Endometrial microvascular endothelial cells (primary cell): ENCODE measurements around the gene ZNF493. TPM values are rescaled to one million over a fixed set of nuclear protein-coding genes. Genes with fewer than 3 reads are reported as not detected.

Experiments
- in situ Hi-C: cut with HindIII; loops from 2 replicates; pipeline ENCODE4 v1.10.0; 2017; ENCODE audit warnings: low sequenced_read_pairs, low pct_unique_long_range_greater_than_20kb; ENCODE audit errors: inconsistent ontology term
- total RNA-seq: library from RNA; depleted of rRNA; stranded (reverse); fragments of >200 nt; gene quantifications from one replicate; pipeline ENCODE4 v1.2.3, GENCODE V29; 2015; ENCODE audit errors: inconsistent ontology term

Gene ZNF493
- total RNA-seq, 1 donor from 2014 or later: 3.4 TPM

DNA sequence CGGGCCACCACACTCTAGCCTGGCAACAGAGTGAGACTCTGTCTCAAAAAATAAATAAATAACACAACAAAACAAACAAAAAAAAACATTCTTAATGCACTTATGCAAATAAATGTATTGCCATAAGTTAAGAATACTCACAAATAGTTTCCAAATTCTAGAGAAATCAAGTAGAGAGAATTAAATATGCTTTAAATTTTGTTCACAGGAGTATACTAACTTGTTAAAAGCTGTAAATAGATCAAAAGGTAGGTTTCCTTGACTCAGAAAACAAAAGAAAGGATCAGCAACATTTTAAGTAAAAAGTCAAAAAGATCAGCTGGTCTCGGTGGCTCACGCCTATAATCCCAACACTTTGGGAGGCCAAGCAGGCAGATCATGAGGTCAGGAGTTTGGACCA is 58.0 kb downstream of the ZNF493 start:
- in situ Hi-C loops: no loop called here

DNA sequence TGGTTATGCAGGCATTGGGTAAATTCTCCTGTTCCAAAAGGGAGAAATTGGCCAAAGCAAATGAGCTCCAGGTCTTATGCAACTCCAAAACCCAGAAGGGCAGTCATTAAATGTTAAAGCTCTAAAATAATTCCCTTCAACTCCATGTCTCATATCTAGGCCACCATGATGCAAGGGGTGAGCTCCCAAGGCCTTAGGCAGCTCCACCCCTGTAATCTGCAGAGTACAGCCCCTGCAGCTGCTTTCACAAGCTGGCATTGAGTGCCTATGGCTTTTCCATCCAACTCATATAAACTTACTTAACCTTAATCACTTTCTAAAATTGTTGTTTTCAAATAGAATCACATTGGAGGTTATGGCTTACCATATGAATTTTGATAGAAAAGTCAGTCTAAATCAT is 63.8 kb downstream of the ZNF493 start:
- in situ Hi-C loops: no loop called here

- in situ Hi-C loops: no loop called here
These were observed 65.6 kb downstream of the ZNF493 start for GRCh38 chr19:21462540-21462939.

GRCh38 chr19:21463449-21464105 is 66.6 kb downstream of the ZNF493 start:
- in situ Hi-C loops: no loop called here

- in situ Hi-C loops: no loop called here
These were observed 69.7 kb downstream of the ZNF493 start for GRCh38 chr19:21466627-21467026.

- in situ Hi-C loops: no loop called here
These were observed 71.9 kb downstream of the ZNF493 start for GRCh38 chr19:21468791-21469190.

DNA sequence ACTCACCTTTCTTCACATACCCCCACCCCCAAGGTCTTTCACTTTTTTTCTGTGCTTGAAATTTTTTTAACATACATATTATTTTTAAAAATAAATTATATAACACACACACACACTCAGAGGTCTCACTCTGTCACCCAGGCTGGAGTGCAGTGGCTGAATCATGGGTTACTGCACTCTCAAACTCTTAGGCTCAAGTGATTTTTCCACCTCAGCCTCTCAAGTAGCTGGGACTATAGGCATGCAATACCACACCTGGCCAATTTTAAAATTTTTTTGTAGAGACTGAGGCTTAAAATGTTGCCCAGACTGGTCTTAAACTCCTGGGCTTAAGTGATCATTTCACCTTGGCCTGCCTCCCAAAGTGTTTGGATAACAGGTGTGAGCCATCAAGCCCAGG is 75.6 kb downstream of the ZNF493 start:
- in situ Hi-C loops: no loop called here

DNA sequence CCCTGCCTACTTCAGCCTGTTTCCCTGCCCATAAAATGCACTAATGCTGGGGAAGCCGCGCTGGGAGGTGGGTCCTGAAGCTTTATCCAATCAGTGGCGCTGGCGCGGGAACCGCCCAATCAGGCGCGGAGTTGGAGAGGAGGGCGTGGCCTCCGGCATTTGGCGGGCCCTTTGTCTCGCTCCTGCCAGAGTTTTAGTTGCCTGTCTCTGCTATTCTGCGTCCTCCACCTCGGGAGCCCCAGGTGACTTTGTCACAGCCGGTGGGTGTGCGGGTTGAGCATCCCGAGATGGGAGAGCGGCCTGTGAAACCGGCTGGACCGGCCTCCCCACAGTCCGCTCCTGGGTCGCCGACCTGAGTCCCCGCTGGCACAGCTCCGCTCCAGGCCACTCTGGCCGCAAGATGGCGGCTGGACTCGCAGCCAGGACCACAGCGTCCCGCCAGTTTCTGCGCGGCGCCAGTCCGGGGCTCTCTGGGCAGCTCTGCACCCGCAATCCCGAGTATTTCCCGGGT is 77.8 kb downstream of the ZNF493 start:
- in situ Hi-C loops: no loop called here

Other genes starting within 250 kb of the ZNF493 start
- 1.4 TPM for gene ZNF708, start 67.7 kb upstream of the ZNF493 start, total RNA-seq
- gene ZNF738, start 38.1 kb upstream of the ZNF493 start, total RNA-seq: 5.9 TPM
- 2.7 TPM for gene ZNF429, start 108.5 kb downstream of the ZNF493 start, total RNA-seq